Embryonic facial prominence (tissue), 1 donor: ENCODE results near the gene CFAP141.
"Not testable (repeated sequence)": the region's sequence is repeated elsewhere in the genome, so short reads cannot be mapped to it uniquely, and the experiment has no call there.

Experiments used
- DNase-seq: peaks from one replicate; pipeline ENCODE4 v3.0.0-alpha.2; 2016; ENCODE audit errors: extremely low spot score

The CFAP141 gene

DNA sequence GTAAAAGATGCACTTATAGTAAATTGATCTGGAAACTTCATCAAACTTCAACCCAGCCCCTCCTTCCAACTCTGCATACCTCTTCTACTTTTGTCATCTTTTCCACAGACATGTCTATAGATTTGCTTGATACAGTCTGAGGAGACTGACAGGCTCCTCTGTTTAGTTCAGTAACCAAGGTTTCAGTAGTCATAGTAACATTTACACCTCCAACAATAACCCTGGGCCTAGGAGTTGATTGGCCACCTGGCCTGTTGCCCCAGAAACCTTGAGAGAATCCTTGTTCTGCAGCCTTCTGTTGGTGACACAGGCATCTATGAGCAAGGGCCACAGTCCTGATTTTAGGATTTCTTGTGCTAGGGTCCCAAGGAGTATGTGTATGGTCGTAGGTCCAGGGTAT is at the start of gene CFAP141:
TSS of gene CFAP141 (minus strand) at position 138 of the 400 bp plus-strand sequence. CDS start at position 112, 26 bp downstream.
- DNase-seq = no peak

- DNase-seq = no peak
Measured at GRCh38 chr1:154253671-154254070, 47.5 kb upstream of the CFAP141 start.

- DNase-seq = no peak
Measured at GRCh38 chr1:154241703-154242351, 35.7 kb upstream of the CFAP141 start.

GRCh38 chr1:154240294-154240833 is 34.2 kb upstream of the CFAP141 start:
- DNase-seq = no peak

GRCh38 chr1:154239491-154239890 is 33.4 kb upstream of the CFAP141 start:
- no peak for DNase-seq

DNA sequence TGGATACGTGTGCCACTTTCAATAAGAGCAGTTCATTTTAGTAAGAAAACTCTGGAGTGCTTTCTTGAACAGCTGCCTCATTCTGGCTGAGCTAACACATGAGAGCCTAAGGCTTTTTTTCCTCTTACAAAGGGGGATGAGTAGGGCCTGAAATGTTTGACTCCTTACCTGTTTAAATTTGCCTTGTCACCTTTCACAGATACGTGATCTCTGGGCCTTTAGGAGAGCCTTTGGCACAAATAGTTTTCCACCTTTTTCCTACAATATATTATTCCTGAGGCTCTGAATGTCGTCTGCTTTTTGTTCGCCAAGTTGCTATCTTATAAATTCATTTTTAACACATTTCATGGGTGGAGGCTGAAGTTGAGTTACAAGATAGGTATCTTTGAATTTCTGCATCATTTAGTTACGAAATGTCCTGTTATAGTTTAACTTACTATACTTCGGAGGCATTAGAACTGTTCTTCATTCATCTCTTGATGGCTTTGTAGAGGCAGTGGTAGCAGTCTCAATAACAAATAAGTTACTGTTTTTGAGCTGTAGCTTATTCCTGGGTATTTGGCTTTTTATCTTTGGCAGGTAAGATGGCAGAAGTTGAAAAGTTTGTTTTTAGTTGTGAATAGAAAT is 31.9 kb upstream of the CFAP141 start:
- DNase-seq = no peak

- no peak for DNase-seq
Measured at GRCh38 chr1:154237435-154237834, 31.3 kb upstream of the CFAP141 start.

DNA sequence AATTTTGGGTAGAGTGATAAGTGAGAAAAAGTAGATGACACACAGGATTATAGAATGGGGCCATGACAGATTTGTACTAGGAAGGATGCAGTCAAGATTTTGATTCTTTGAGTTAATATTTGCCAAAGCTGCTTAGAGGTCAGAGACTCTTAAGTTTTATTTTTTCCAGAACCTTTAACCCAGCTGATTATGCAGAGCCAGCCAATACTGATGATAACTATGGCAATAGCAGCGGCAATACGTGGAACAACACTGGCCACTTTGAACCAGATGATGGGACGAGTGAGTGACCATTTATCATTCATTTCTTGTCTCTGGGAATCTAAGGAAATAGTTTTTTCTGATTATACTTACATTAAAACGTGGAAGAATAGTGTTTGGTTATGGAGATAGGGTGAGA is 30.7 kb upstream of the CFAP141 start:
- DNase-seq = no peak

DNA sequence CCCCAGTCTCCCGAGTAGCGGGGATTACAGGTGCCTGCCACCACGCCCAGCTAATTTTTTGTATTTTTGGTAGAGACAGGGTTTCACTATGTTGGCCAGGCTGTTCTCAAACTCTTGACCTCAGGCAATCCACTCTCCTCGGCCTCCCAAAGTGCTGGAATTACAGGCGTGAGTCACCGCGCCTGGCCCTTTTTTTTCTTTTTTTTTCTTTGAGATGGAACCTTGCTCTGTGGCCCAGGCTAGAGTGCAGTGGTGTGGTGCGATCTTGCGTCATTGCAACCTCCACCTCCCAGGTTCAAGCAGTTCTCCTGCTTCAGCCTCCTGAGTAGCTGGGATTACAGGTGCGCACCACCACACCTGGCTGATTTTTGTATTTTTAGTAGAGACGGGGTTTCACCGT is 27.0 kb upstream of the CFAP141 start:
- DNase-seq = not testable (repeated sequence)

DNA sequence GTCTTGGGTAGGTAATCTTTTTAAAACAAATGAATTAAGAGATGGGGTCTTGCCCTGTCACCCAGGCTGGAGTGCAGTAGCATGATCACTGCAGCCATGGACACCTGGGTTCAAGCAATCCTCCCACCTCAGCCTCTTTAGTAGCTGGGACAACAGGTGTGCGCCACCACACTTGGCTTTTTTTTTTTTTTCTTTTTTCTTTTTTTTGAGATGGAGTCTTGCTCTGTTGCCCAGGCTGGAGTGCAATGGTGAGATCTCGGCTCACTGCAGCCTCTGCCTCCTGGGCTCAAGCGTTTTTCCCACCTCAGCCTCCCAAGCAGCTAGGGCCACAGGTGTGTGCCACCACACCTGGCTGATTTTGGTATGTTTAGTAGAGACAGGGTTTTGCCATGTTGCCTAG is 25.0 kb upstream of the CFAP141 start:
- not testable (repeated sequence) for DNase-seq

DNA sequence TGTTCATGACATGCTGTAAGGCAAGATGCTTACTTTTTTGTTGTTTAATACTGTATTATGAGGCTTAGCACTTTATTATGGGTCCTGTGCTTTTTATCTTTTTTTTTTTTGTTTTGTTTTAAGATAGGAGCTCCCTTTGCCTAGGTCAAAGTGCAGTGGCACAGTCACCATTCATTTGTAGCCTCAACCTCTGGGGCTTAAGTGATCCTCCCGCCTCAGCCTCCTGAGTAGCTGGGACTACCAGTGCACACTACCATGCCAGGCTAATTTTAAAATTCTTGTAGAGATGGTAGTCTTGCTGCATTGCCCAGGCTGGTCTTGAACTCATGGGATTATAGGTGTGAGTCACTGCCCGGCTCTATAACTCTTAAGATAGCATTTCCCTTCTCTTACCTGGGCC is 19.2 kb upstream of the CFAP141 start:
- no peak for DNase-seq

GRCh38 chr1:154223621-154224020 is 17.5 kb upstream of the CFAP141 start:
- no peak for DNase-seq

GRCh38 chr1:154222918-154223317 is 16.8 kb upstream of the CFAP141 start:
- no peak for DNase-seq

DNA sequence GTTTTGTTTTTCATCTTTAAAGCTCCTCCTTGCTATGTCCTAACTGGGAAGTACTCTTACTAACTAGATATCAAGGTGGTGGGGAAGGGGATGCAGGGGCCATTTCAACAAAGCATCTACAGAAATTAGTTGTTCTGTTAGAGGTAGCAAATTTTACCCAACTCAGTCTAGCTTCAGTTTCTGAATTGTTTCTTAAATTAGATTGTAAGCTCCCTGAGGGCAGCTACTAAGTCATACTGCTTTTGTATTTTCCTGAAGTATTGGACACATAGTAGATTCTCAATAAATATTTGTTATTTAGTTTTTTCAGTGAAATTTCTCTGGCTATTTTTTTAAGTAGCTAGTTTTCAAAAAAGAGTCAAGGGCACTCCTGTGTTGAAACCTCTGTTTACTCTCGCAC is 16.4 kb upstream of the CFAP141 start:
- no peak for DNase-seq

GRCh38 chr1:154221278-154222001 is 15.3 kb upstream of the CFAP141 start:
- peak; percentile 48 for DNase-seq

DNA sequence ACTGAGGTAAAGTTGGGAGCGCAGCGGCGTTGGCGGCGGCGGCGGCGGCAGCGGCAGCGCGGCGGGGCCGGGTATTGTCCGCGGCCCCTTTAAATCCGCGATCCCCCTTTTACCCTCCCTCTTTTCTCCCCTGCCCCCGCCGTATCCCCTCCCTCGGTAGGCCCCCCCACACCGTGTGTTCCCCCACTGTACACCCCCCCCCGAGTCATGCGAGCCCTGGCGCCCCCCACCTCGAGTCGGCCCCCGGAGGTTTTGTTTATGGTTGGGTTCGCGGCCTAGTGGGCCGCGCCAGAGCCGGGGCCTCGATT is 14.8 kb upstream of the CFAP141 start:
- no peak for DNase-seq

DNA sequence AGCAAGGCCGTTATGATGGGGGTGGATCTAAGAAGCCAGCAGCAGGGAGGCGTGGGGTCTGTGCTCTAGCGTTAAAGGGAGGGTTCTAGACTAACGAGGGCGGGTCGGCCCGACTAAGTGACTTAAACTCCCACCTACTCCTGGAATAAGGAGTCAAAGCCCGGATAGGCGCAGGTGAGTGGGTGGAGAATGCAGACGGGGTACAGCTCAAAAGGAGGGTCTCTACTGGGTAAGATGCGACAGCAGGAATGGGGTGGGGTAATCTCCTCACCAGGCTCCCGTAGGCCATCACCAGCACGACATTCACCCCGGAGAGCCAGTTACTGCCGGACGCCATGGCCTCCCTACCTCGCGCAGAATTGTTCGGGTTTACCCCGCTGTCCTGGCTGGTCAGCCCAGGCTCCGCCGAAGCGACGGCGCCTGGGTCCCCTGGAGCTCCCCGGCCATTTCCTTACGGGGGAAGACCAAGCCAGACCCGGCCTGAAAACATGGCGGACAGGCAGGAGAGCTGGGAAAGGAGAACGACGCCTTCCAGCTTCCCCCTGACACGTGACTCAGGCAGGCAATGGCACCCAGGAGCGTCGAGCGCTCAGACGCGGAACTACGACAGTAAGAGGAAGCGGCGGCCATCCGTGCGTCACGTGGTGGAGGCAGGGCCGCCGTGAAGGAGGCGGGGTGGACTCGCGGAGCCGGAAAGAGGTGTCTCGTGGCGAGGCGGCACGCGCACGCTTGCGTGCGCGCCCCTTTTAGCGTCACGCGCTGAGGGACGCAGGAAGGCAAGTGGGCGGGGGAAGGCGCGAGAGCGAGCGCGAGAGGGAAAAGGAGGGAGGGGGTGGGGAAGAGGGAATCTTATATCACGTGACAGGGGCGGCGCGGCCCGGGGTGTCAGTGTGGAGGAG is 14.2 kb upstream of the CFAP141 start, which contains the start of gene UBAP2L:
TSS of gene UBAP2L (plus strand) at position 885 of the 899 bp plus-strand sequence. CDS start 4,169 bp downstream, outside the sequence.
- DNase-seq = peak; percentile 97

DNA sequence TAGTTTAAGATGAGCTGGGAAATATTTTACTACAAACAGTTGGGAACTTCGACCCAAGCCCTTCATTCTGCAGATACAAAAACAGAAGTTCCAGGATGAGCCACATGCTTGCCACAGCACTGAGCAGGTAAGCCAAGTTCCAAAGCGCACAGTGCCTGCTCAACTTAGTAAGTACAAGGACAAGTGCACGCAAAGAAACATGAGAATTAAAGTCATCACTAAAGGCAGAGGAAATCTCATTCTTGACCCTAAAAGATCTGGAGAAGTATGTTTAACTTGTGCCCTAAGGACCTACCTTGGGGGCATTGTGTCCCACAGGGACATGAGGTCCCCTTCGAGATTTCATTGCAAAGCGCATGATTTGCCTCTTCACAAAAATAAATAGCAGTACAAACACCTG is 13.4 kb upstream of the CFAP141 start:
- no peak for DNase-seq

DNA sequence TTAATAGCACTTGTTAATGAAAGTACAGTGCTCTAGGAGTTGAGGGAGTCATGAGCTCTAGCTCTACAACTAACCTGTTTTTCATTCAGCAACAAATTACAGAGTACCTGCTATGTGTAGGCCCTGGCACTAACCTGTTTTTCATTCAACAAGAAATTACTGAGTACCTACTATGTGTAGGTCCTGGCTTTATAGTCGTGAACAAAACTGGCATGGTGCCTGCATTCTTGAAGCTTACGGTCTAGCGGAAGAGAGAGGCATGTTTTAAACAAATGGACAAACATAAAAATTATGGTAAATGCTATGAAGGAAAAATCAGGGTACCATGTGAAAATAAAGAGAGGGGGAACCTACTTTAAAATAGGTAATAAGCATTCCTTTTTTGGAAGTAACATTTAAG is 12.4 kb upstream of the CFAP141 start:
- DNase-seq = no peak

DNA sequence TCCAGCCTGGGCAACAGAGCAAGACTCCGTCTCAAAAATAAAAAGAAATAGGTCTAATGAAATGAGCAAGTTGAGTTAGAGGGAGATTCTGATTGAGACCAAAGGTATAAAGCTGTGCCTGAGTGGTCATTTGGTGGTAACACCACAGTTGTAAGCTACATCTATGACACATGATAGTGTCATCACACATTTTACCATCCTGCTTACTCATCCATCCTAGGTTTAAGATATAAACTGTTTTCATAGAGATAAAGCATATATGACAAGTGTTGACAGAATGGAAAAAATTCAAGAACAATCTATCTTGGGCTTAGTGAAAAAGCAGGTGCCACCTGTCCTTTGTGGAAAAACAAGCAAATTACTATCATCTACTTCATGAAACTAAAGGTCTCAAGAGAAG is 7.1 kb upstream of the CFAP141 start:
- no peak for DNase-seq

- DNase-seq = no peak
Measured at GRCh38 chr1:154212083-154212482, 6.0 kb upstream of the CFAP141 start.
